Pulmonary artery endothelial cell (primary cell): ENCODE data around the gene ZNF692. TPM values are rescaled to one million over a fixed set of nuclear protein-coding genes. Genes with fewer than 3 reads are reported as not detected.
"Not testable (repeated sequence)": the region's sequence is repeated elsewhere in the genome, so short reads cannot be mapped to it uniquely, and the experiment has no call there.

ENCODE experiments used
- DNase-seq: peaks from one replicate; pipeline ENCODE4 v3.0.0-alpha.2; 2011; ENCODE audit warnings: low read depth, low spot score
- total RNA-seq: library from RNA; depleted of rRNA; stranded (reverse); fragments of >200 nt; gene quantifications from 2 replicates; pipeline ENCODE4 v1.2.3, GENCODE V29; 2014

ZNF692 gene
- total RNA-seq, 1 donor from 2014 or later: 8.6 TPM

- DNase-seq: no peak
These were observed 48.7 kb downstream of the ZNF692 start for GRCh38 chr1:248810000-248810726.

GRCh38 chr1:248808876-248809275 is 50.0 kb downstream of the ZNF692 start:
- no peak for DNase-seq

GRCh38 chr1:248807067-248807737 is 51.7 kb downstream of the ZNF692 start:
- DNase-seq: no peak

GRCh38 chr1:248805876-248806275 is 53.0 kb downstream of the ZNF692 start:
- DNase-seq: no peak

- DNase-seq: no peak
These were observed 53.9 kb downstream of the ZNF692 start for GRCh38 chr1:248804771-248805681.

GRCh38 chr1:248803501-248803900 is 55.4 kb downstream of the ZNF692 start:
- not testable (repeated sequence) for DNase-seq

- no peak for DNase-seq
These were observed 56.4 kb downstream of the ZNF692 start for GRCh38 chr1:248802454-248802853.

GRCh38 chr1:248800459-248800858 is 58.4 kb downstream of the ZNF692 start:
- DNase-seq: no peak

Other genes with a start within 250 kb of the ZNF692 start
- not detected in 2 replicates for gene OR2T11, start 224.0 kb downstream of the ZNF692 start, total RNA-seq
- gene OR2T35, start 213.8 kb downstream of the ZNF692 start, total RNA-seq: not detected in 2 replicates
- not detected in 2 replicates for gene OR2T27, start 203.6 kb downstream of the ZNF692 start, total RNA-seq
- gene OR14I1, start 156.3 kb downstream of the ZNF692 start, total RNA-seq: not detected in 2 replicates
- not detected in 2 replicates for gene LYPD8, start 103.3 kb downstream of the ZNF692 start, total RNA-seq
- gene SH3BP5L, start 33.2 kb downstream of the ZNF692 start, total RNA-seq: 27.2 and 34.8 TPM in 2 replicates
- 21.5 and 21.7 TPM in 2 replicates for gene ZNF672, start 20.9 kb downstream of the ZNF692 start, total RNA-seq
- gene PGBD2, start 47.1 kb upstream of the ZNF692 start, total RNA-seq: 4.6 and 9.6 TPM in 2 replicates